Fibroblast of villous mesenchyme (primary cell): ENCODE data around the gene ZNF581. TPM values are rescaled to one million over a fixed set of nuclear protein-coding genes. Genes with fewer than 3 reads are reported as not detected.

Experiments used
- DNase-seq: peaks from one replicate; pipeline ENCODE4 v3.0.0-alpha.2; 2010; ENCODE audit warnings: low read depth
- H3K4me3 ChIP-seq: 2 replicates; pipeline ENCODE4 v1.5.1; 2011; ENCODE audit warnings: low read depth, mild to moderate bottlenecking, low read length
- CTCF ChIP-seq: IDR thresholded peaks from 2 replicates; pipeline ENCODE4 v1.5.1; 2012; ENCODE audit warnings: low read depth, mild to moderate bottlenecking, low read length; ENCODE audit not compliant: insufficient read depth
- total RNA-seq: library from RNA; depleted of rRNA; stranded (reverse); fragments of >200 nt; gene quantifications from 2 replicates; pipeline ENCODE4 v1.2.3, GENCODE V29; 2012

ZNF581 gene
- total RNA-seq, 1 donor, result 13.0 TPM

GRCh38 chr19:55658846-55659459 lies 15.5 kb downstream of the ZNF581 start:
- no peak for TF ChIP-seq CTCF
- no peak for DNase-seq
- H3K4me3 ChIP-seq, result no peak overlapping the region

GRCh38 chr19:55659822-55660221 lies 16.4 kb downstream of the ZNF581 start:
- no peak for TF ChIP-seq CTCF
- H3K4me3 ChIP-seq, result no peak overlapping the region
- no peak for DNase-seq

- DNase-seq, result no peak
- H3K4me3 ChIP-seq, result no peak overlapping the region
- TF ChIP-seq CTCF, result no peak
These were observed 17.0 kb downstream of the ZNF581 start for GRCh38 chr19:55660404-55660803.

- DNase-seq, result no peak
- no peak overlapping the region for H3K4me3 ChIP-seq
- no peak for TF ChIP-seq CTCF
These were observed 17.5 kb downstream of the ZNF581 start for GRCh38 chr19:55660991-55661390.

GRCh38 chr19:55661826-55662225 lies 18.4 kb downstream of the ZNF581 start:
- no peak for DNase-seq
- H3K4me3 ChIP-seq, result no peak overlapping the region
- no peak for TF ChIP-seq CTCF

- DNase-seq, result no peak
- no peak overlapping the region for H3K4me3 ChIP-seq
- TF ChIP-seq CTCF, result no peak
These were observed 20.5 kb downstream of the ZNF581 start for GRCh38 chr19:55663846-55664536.
